Epithelial cell of esophagus (primary cell): ENCODE data around the gene FARP1.

Experiments
- DNase-seq: peaks from one replicate; pipeline ENCODE4 v3.0.0; 2010; ENCODE audit warnings: low read depth
- H3K4me3 ChIP-seq: 2 replicates; pipeline ENCODE4 v1.5.1; 2011; ENCODE audit warnings: mild to moderate bottlenecking, low read length, control low read depth
- TF ChIP-seq, protein P1 (sequence below): IDR thresholded peaks from 2 replicates; pipeline ENCODE4 v1.5.1; 2011; ENCODE audit warnings: low read depth, mild to moderate bottlenecking, low read length, control low read depth, inconsistent platforms; ENCODE audit not compliant: insufficient read depth; ENCODE audit errors: missing control alignments

The FARP1 gene

DNA sequence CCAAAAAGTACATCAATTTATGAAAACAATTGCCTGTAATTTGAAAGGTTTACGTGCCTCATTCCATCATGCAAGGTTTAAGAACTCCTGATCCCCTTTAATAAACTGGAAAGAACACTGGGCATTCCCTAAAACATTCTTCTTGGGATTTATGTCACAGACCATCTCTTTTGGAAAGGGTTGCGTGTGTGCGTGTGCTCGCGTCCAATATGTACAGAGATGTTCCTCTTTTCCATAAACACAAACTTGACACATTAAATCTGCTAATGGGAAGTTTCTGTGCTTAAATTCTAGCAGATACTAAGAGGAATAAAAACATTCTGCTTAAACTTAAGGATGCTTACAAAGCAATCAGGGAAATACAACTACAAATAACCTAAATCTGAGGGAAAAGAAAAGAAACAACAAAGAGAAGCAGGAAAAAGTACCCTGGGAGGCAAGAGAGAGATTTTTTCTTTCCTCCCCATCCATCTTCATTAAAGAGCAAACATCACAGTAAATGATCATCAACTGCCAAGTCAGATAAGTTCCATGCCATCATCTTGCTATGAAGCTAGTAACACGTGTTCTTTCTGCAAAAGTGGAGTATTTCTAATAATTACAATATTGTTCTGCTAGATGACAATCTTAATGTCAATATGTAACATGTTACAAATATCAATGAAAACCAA lies 350.3 kb downstream of the FARP1 start:
- no peak overlapping the region for H3K4me3 ChIP-seq
- no peak for DNase-seq
- TF ChIP-seq, protein P1, sequence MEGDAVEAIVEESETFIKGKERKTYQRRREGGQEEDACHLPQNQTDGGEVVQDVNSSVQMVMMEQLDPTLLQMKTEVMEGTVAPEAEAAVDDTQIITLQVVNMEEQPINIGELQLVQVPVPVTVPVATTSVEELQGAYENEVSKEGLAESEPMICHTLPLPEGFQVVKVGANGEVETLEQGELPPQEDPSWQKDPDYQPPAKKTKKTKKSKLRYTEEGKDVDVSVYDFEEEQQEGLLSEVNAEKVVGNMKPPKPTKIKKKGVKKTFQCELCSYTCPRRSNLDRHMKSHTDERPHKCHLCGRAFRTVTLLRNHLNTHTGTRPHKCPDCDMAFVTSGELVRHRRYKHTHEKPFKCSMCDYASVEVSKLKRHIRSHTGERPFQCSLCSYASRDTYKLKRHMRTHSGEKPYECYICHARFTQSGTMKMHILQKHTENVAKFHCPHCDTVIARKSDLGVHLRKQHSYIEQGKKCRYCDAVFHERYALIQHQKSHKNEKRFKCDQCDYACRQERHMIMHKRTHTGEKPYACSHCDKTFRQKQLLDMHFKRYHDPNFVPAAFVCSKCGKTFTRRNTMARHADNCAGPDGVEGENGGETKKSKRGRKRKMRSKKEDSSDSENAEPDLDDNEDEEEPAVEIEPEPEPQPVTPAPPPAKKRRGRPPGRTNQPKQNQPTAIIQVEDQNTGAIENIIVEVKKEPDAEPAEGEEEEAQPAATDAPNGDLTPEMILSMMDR = no peak

GRCh38 chr13:98494769-98495168 lies 351.9 kb downstream of the FARP1 start:
- H3K4me3 ChIP-seq = no peak overlapping the region
- TF ChIP-seq, protein P1 = no peak
- DNase-seq = no peak

- no peak for DNase-seq
- no peak overlapping the region for H3K4me3 ChIP-seq
- TF ChIP-seq, protein P1 = no peak
Measured at GRCh38 chr13:98495627-98496478, 353.0 kb downstream of the FARP1 start.

- TF ChIP-seq, protein P1 = no peak
- DNase-seq = no peak
- no peak overlapping the region for H3K4me3 ChIP-seq
Measured at GRCh38 chr13:98496479-98496791, 353.5 kb downstream of the FARP1 start.

GRCh38 chr13:98496966-98497365 lies 354.1 kb downstream of the FARP1 start:
- DNase-seq = no peak
- no peak overlapping the region for H3K4me3 ChIP-seq
- TF ChIP-seq, protein P1 = no peak

GRCh38 chr13:98500963-98501421 lies 358.1 kb downstream of the FARP1 start:
- no peak for DNase-seq
- TF ChIP-seq, protein P1 = no peak
- H3K4me3 ChIP-seq = no peak overlapping the region
